H54 (cell line): ENCODE measurements around the gene AP3S1.
A peak's percentile ranks its signal among the peaks of the same experiment; 100 is the strongest.

ENCODE experiments used
- DNase-seq: peaks from one replicate; pipeline ENCODE4 v3.0.0; 2011; ENCODE audit warnings: low spot score, mixed read lengths; ENCODE audit not compliant: insufficient read length
- FAIRE-seq: peaks from 3 replicates; lab custom pipeline; 2011; peaks lifted over from hg19 to GRCh38; lab: Jason Lieb, UNC
- POLR2A ChIP-seq: IDR thresholded peaks from 2 replicates; pipeline ENCODE4 v1.6.1; 2011; ENCODE audit warnings: low read depth, mild to moderate bottlenecking, low read length

AP3S1 gene

GRCh38 chr5:115930630-115931337 is 89.0 kb downstream of the AP3S1 start:
- DNase-seq (no peak), FAIRE-seq (no peak)
- no peak for TF ChIP-seq POLR2A

GRCh38 chr5:115932991-115933390 is 91.3 kb downstream of the AP3S1 start:
- FAIRE-seq (no peak), DNase-seq (no peak)
- no peak for TF ChIP-seq POLR2A

- DNase-seq (no peak), FAIRE-seq (no peak)
- no peak for TF ChIP-seq POLR2A
These were observed 92.7 kb downstream of the AP3S1 start for GRCh38 chr5:115934388-115934974.

- TF ChIP-seq POLR2A = no peak
- DNase-seq (no peak), FAIRE-seq (no peak)
These were observed 94.3 kb downstream of the AP3S1 start for GRCh38 chr5:115936031-115936430.

GRCh38 chr5:115939059-115939458 is 97.3 kb downstream of the AP3S1 start:
- no peak for FAIRE-seq
- no peak for DNase-seq
- no peak for TF ChIP-seq POLR2A

GRCh38 chr5:115940080-115940810 is 98.5 kb downstream of the AP3S1 start:
- DNase-seq (no peak), FAIRE-seq (no peak)
- TF ChIP-seq POLR2A = no peak

- FAIRE-seq = peak; percentile 88
- DNase-seq = peak; percentile 55
- no peak for TF ChIP-seq POLR2A
These were observed 99.4 kb downstream of the AP3S1 start for GRCh38 chr5:115941051-115941675.

- FAIRE-seq = no peak
These were observed 102.8 kb downstream of the AP3S1 start for GRCh38 chr5:115944501-115944900.

GRCh38 chr5:115946655-115947054 is 104.9 kb downstream of the AP3S1 start:
- FAIRE-seq (no peak), DNase-seq (no peak)
- TF ChIP-seq POLR2A = no peak

More at GRCh38 chr5:115944501-115944900, 102.8 kb downstream of the AP3S1 start:
- no peak for TF ChIP-seq POLR2A
- DNase-seq = no peak

- no peak for TF ChIP-seq POLR2A
- DNase-seq (no peak), FAIRE-seq (no peak)
These were observed 105.5 kb downstream of the AP3S1 start for GRCh38 chr5:115947260-115947659.

GRCh38 chr5:115948091-115948534 is 106.4 kb downstream of the AP3S1 start:
- FAIRE-seq (no peak), DNase-seq (no peak)
- no peak for TF ChIP-seq POLR2A

- FAIRE-seq (no peak), DNase-seq (no peak)
- no peak for TF ChIP-seq POLR2A
These were observed 107.4 kb downstream of the AP3S1 start for GRCh38 chr5:115949096-115949495.

GRCh38 chr5:115952588-115952987 is 110.9 kb downstream of the AP3S1 start:
- no peak for FAIRE-seq
- TF ChIP-seq POLR2A = no peak

GRCh38 chr5:115954144-115954543 is 112.4 kb downstream of the AP3S1 start:
- FAIRE-seq (no peak), DNase-seq (no peak)
- TF ChIP-seq POLR2A = no peak

More at GRCh38 chr5:115952588-115952987, 110.9 kb downstream of the AP3S1 start:
- no peak for DNase-seq

- no peak for FAIRE-seq
- no peak for TF ChIP-seq POLR2A
- DNase-seq = no peak
These were observed 115.2 kb downstream of the AP3S1 start for GRCh38 chr5:115956957-115957356.
